Measurements from ENCODE around the gene ZNF814. TPM values are rescaled to one million over a fixed set of nuclear protein-coding genes. Genes with fewer than 3 reads are reported as not detected.

The ZNF814 gene
- polyA plus RNA-seq, 3 donors, result 50.7 to 97.4 (median 78.8) TPM

DNA sequence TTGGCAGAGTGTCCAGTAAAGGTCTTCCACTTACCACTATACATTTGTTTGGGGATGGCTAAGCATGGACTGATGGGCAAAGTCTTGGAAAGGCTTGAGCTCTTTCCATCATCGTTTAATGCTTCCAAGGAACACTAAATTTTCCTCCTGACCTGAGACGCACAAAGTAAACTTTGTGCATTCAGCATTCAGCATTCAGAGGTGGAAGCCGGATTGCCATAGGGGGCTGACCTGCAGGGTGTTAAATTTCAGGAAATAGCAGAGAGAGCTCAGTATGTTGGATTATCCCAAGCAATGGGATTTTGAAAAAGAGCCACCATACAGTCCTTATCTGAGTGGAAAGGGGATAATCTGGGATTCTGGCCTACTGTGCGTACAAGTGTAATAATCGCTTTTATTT lies 88.1 kb downstream of the ZNF814 start:
- DNase-seq, result no peak

Other genes starting within 250 kb of the ZNF814 start
- gene ZSCAN4, start 220.1 kb downstream of the ZNF814 start, polyA plus RNA-seq (ENCODE audit: insufficient read length in 3 of 3), result under 1 TPM in 1 of 3 donors, not detected in 2; 0.24 TPM
- gene ZNF551, start 207.1 kb downstream of the ZNF814 start, polyA plus RNA-seq (ENCODE audit: insufficient read length in 3 of 3), result 10 to 100 TPM; 12.3 to 21.4 (median 17.8) TPM
- gene ZNF154, start 179.8 kb downstream of the ZNF814 start, polyA plus RNA-seq (ENCODE audit: insufficient read length in 3 of 3), result 10 to 100 TPM; 23.9 to 39.4 (median 37.7) TPM
- 10 to 100 TPM; 17.3 to 27.2 (median 20.8) TPM for gene ZNF671, start 161.4 kb downstream of the ZNF814 start, polyA plus RNA-seq (ENCODE audit: insufficient read length in 3 of 3)
- 10 to 100 TPM; 32.9 to 45.5 (median 40.8) TPM for gene ZNF776, start 142.2 kb downstream of the ZNF814 start, polyA plus RNA-seq (ENCODE audit: insufficient read length in 3 of 3)
- gene ZNF586, start 119.4 kb downstream of the ZNF814 start, polyA plus RNA-seq (ENCODE audit: insufficient read length in 3 of 3), result 10 to 100 TPM; 17.8 to 33.8 (median 30.4) TPM
- gene ZNF552, start 74.1 kb downstream of the ZNF814 start, polyA plus RNA-seq (ENCODE audit: insufficient read length in 3 of 3), result 10 to 100 TPM; 13.1 to 31.5 (median 30.4) TPM
- 10 to 100 TPM; 12.1 to 24.3 (median 18.0) TPM for gene ZNF587B, start 58.7 kb downstream of the ZNF814 start, polyA plus RNA-seq (ENCODE audit: insufficient read length in 3 of 3)
- gene ZNF587, start 39.2 kb downstream of the ZNF814 start, polyA plus RNA-seq (ENCODE audit: insufficient read length in 3 of 3), result 10 to 100 TPM; 19.4 to 51.0 (median 49.6) TPM
- gene ZNF417, start 27.6 kb upstream of the ZNF814 start, polyA plus RNA-seq (ENCODE audit: insufficient read length in 3 of 3), result 10 to 100 TPM; 19.9 to 41.8 (median 40.1) TPM
- 10 to 100 TPM; 20.2 to 40.1 (median 30.0) TPM for gene ZNF418, start 46.4 kb upstream of the ZNF814 start, polyA plus RNA-seq (ENCODE audit: insufficient read length in 3 of 3)
- gene ZNF256, start 58.7 kb upstream of the ZNF814 start, polyA plus RNA-seq (ENCODE audit: insufficient read length in 3 of 3), result 10 to 100 TPM in 2 of 3 donors, 1 to 10 TPM in 1; 9.0 to 11.2 (median 11.0) TPM
- 1 to 10 TPM in 2 of 3 donors, under 1 TPM in 1; 0.97 to 3.0 (median 2.8) TPM for gene C19orf18, start 85.5 kb upstream of the ZNF814 start, polyA plus RNA-seq (ENCODE audit: insufficient read length in 3 of 3)
- gene ZNF606, start 113.8 kb upstream of the ZNF814 start, polyA plus RNA-seq (ENCODE audit: insufficient read length in 3 of 3), result 10 to 100 TPM; 27.9 to 32.3 (median 31.5) TPM
- 1 to 10 TPM; 6.0 to 8.0 (median 7.8) TPM for gene ZSCAN1, start 145.0 kb upstream of the ZNF814 start, polyA plus RNA-seq (ENCODE audit: insufficient read length in 3 of 3)
- 10 to 100 TPM; 19.9 to 31.6 (median 29.9) TPM for gene ZNF135, start 170.2 kb upstream of the ZNF814 start, polyA plus RNA-seq (ENCODE audit: insufficient read length in 3 of 3)
- 100 to 1,000 TPM; 103 to 124 (median 107) TPM for gene ZSCAN18, start 209.2 kb upstream of the ZNF814 start, polyA plus RNA-seq (ENCODE audit: insufficient read length in 3 of 3)

Measured in renal pelvis (tissue), 4 donors.